B cell (primary cell): Measurements from ENCODE around the gene RFX4.

Experiments used
- EZH2 ChIP-seq: IDR thresholded peaks from 2 replicates; pipeline ENCODE4 v1.6.1; 2012; ENCODE audit warnings: borderline replicate concordance, low read depth, mild to moderate bottlenecking, moderate library complexity, low read length; ENCODE audit not compliant: insufficient read depth, poor library complexity, severe bottlenecking
- TF ChIP-seq, protein P1 (sequence below): fragments of 200-600 bp; IDR thresholded peaks from one replicate; pipeline ENCODE4 v1.8.0; 2022; ENCODE audit warnings: antibody characterized with exemption, mild to moderate bottlenecking

DNA sequence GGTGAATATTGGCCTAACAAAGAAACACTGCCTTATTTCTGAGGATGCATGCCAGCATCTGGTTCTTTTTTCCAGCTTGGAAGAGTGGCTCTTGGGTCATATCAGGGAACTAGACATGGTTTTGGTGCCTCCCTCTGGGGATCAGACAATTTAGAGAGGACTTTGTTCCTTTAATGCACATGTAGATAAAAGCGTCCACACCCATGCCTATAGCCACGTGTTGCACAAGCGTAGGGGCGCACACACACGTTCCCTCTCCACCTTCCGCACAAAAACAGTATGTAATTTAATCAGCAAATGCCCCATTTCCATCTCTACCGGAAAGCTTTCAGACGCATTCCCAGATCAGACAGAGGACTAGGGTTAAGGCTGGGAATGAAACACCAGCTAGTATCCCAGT is 130.0 kb downstream of the RFX4 start:
- TF ChIP-seq, protein P1, sequence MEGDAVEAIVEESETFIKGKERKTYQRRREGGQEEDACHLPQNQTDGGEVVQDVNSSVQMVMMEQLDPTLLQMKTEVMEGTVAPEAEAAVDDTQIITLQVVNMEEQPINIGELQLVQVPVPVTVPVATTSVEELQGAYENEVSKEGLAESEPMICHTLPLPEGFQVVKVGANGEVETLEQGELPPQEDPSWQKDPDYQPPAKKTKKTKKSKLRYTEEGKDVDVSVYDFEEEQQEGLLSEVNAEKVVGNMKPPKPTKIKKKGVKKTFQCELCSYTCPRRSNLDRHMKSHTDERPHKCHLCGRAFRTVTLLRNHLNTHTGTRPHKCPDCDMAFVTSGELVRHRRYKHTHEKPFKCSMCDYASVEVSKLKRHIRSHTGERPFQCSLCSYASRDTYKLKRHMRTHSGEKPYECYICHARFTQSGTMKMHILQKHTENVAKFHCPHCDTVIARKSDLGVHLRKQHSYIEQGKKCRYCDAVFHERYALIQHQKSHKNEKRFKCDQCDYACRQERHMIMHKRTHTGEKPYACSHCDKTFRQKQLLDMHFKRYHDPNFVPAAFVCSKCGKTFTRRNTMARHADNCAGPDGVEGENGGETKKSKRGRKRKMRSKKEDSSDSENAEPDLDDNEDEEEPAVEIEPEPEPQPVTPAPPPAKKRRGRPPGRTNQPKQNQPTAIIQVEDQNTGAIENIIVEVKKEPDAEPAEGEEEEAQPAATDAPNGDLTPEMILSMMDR, result no peak
- TF ChIP-seq EZH2, result no peak
